ENCODE results near the gene ABCC4. TPM values are rescaled to one million over a fixed set of nuclear protein-coding genes. Genes with fewer than 3 reads are reported as not detected.

ABCC4 gene
- total RNA-seq, 4 donors from 2014 or later = 3.9 to 6.8 (median 4.7) TPM

DNA sequence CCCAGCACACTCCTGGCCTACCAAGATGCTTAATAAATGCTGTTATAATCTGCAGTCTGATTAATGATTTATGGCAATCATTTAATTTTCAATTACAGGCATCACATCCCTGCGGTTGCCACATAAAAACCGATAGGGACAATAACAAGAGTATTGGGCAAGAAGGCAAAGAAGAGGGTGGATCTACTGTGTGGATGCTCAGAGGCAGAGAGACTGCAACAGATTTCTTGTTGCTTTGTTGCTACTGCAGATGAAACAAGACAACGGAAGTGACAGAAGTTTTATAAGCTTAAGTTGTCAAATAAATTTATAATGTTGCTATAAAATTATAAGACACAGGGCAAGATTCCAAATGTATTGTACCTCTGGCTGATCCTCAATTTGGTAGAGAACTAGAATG lies 154.8 kb downstream of the ABCC4 start:
- WGBS, 2 donors (ENCODE audit: low coverage in 1 of 2) = 37 to 51% methylated on average over 2 to 3 of the region's 3 CpGs
- Histone ChIP-seq H3K4me3 (no peak overlapping the region), H3K27ac (no peak overlapping the region), H3K4me1 (no peaks in the 10 kb centered on the region), H3K36me3 (no peaks in the 10 kb centered on the region), H3K27me3 (no peaks in the 10 kb centered on the region), H3K9me3 (no peaks in the 10 kb centered on the region)
- no peak for ATAC-seq
- TF ChIP-seq, protein P1, sequence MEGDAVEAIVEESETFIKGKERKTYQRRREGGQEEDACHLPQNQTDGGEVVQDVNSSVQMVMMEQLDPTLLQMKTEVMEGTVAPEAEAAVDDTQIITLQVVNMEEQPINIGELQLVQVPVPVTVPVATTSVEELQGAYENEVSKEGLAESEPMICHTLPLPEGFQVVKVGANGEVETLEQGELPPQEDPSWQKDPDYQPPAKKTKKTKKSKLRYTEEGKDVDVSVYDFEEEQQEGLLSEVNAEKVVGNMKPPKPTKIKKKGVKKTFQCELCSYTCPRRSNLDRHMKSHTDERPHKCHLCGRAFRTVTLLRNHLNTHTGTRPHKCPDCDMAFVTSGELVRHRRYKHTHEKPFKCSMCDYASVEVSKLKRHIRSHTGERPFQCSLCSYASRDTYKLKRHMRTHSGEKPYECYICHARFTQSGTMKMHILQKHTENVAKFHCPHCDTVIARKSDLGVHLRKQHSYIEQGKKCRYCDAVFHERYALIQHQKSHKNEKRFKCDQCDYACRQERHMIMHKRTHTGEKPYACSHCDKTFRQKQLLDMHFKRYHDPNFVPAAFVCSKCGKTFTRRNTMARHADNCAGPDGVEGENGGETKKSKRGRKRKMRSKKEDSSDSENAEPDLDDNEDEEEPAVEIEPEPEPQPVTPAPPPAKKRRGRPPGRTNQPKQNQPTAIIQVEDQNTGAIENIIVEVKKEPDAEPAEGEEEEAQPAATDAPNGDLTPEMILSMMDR (IDR thresholded peaks at IDR 0.05) = no peak
- TF ChIP-seq POLR2A (IDR thresholded peaks at IDR 0.05) = no peak
- no peak for TF ChIP-seq EP300 (IDR thresholded peaks at IDR 0.05)
- no peak for TF ChIP-seq POLR2AphosphoS5 (IDR thresholded peaks at IDR 0.05)

DNA sequence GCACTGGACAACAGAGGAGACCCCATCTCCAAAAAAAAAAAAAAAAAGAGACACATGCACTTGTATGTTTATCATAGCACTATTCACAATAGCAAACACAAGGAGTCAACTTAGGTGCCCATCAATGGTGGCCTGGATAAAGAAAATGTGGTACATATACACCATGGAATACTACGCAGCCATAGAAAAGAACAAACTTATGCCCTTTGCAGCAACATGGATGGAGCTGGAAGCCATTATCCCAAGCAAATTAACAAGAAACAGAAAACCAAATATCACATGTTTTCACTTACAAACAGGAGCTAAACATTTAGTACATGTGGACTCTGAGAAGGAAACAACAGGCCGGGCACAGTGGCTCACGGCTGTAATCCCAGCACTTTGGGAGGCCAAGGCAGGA lies 155.7 kb downstream of the ABCC4 start:
- Histone ChIP-seq H3K27me3 (no peaks in the 10 kb centered on the region), H3K9me3 (no peaks in the 10 kb centered on the region), H3K4me1 (no peaks in the 10 kb centered on the region), H3K4me3 (no peak overlapping the region), H3K36me3 (no peaks in the 10 kb centered on the region), H3K27ac (no peak overlapping the region)
- ATAC-seq = no peak
- TF ChIP-seq POLR2A (IDR thresholded peaks at IDR 0.05) (no peak), POLR2AphosphoS5 (IDR thresholded peaks at IDR 0.05) (no peak), EP300 (IDR thresholded peaks at IDR 0.05) (no peak)
- TF ChIP-seq, protein P1 (IDR thresholded peaks at IDR 0.05) = no peak
- 50 to 100% methylated on average over 1 to 3 of the region's 3 CpGs for WGBS, 2 donors (ENCODE audit: low coverage in 1 of 2)

DNA sequence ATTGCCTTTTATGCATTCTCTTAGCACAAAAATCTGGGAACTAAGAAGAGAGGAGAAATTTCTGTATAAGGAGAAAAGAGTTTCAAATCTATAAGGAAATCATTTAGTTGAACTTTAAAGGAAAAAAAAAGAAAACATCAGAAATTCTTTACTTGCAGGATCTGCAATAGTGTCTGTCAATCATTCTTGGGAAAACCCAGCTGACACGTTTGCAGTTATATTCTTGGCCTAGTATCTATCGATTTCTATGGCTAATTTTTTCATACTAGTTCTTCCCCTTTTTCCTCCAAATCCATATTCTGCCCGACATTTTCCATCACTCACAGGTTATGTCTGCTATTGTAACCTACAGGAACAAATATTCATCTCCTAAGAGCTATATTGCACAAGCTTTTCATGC lies 160.7 kb downstream of the ABCC4 start:
- ATAC-seq = no peak
- Histone ChIP-seq H3K4me1 (no peaks in the 10 kb centered on the region), H3K9me3 (no peaks in the 10 kb centered on the region), H3K36me3 (no peaks in the 10 kb centered on the region), H3K4me3 (no peak overlapping the region), H3K27me3 (no peaks in the 10 kb centered on the region), H3K27ac (no peak overlapping the region)
- 95 to 100% methylated on average over 1 to 3 of the region's 3 CpGs for WGBS, 2 donors (ENCODE audit: low coverage in 1 of 2)
- TF ChIP-seq POLR2A (IDR thresholded peaks at IDR 0.05) = no peak
- no peak for TF ChIP-seq POLR2AphosphoS5 (IDR thresholded peaks at IDR 0.05)
- TF ChIP-seq, protein P1 (IDR thresholded peaks at IDR 0.05) = no peak
- no peak for TF ChIP-seq EP300 (IDR thresholded peaks at IDR 0.05)

GRCh38 chr13:95138876-95139585 lies 162.2 kb downstream of the ABCC4 start:
- Histone ChIP-seq H3K27me3 (no peaks in the 10 kb centered on the region), H3K27ac (no peak overlapping the region), H3K4me1 (no peaks in the 10 kb centered on the region), H3K9me3 (no peaks in the 10 kb centered on the region), H3K4me3 (no peak overlapping the region), H3K36me3 (no peaks in the 10 kb centered on the region)
- WGBS, 2 donors (ENCODE audit: low coverage in 1 of 2) = 83 to 91% methylated on average over 4 to 6 of the region's 11 CpGs
- no peak for ATAC-seq
- TF ChIP-seq POLR2A (IDR thresholded peaks at IDR 0.05) (no peak), POLR2AphosphoS5 (IDR thresholded peaks at IDR 0.05) (no peak), EP300 (IDR thresholded peaks at IDR 0.05) (no peak)
- TF ChIP-seq, protein P1 (IDR thresholded peaks at IDR 0.05) = no peak

GRCh38 chr13:95137096-95137495 lies 164.2 kb downstream of the ABCC4 start:
- WGBS, 2 donors (ENCODE audit: low coverage in 1 of 2) = 61 to 74% methylated on average over 2 to 3 of the region's 3 CpGs
- Histone ChIP-seq H3K27ac (no peak overlapping the region), H3K27me3 (no peaks in the 10 kb centered on the region), H3K4me1 (no peaks in the 10 kb centered on the region), H3K4me3 (no peak overlapping the region), H3K36me3 (no peaks in the 10 kb centered on the region), H3K9me3 (no peaks in the 10 kb centered on the region)
- TF ChIP-seq POLR2AphosphoS5 (IDR thresholded peaks at IDR 0.05) (no peak), POLR2A (IDR thresholded peaks at IDR 0.05) (no peak), EP300 (IDR thresholded peaks at IDR 0.05) (no peak)
- TF ChIP-seq, protein P1 (IDR thresholded peaks at IDR 0.05) = no peak
- ATAC-seq = no peak
